ENCODE results near the gene RTEL1.
"Not testable (repeated sequence)": the region's sequence is repeated elsewhere in the genome, so short reads cannot be mapped to it uniquely, and the experiment has no call there.

RTEL1 gene, protein sequence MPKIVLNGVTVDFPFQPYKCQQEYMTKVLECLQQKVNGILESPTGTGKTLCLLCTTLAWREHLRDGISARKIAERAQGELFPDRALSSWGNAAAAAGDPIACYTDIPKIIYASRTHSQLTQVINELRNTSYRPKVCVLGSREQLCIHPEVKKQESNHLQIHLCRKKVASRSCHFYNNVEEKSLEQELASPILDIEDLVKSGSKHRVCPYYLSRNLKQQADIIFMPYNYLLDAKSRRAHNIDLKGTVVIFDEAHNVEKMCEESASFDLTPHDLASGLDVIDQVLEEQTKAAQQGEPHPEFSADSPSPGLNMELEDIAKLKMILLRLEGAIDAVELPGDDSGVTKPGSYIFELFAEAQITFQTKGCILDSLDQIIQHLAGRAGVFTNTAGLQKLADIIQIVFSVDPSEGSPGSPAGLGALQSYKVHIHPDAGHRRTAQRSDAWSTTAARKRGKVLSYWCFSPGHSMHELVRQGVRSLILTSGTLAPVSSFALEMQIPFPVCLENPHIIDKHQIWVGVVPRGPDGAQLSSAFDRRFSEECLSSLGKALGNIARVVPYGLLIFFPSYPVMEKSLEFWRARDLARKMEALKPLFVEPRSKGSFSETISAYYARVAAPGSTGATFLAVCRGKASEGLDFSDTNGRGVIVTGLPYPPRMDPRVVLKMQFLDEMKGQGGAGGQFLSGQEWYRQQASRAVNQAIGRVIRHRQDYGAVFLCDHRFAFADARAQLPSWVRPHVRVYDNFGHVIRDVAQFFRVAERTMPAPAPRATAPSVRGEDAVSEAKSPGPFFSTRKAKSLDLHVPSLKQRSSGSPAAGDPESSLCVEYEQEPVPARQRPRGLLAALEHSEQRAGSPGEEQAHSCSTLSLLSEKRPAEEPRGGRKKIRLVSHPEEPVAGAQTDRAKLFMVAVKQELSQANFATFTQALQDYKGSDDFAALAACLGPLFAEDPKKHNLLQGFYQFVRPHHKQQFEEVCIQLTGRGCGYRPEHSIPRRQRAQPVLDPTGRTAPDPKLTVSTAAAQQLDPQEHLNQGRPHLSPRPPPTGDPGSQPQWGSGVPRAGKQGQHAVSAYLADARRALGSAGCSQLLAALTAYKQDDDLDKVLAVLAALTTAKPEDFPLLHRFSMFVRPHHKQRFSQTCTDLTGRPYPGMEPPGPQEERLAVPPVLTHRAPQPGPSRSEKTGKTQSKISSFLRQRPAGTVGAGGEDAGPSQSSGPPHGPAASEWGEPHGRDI (N-terminal part only)

DNA sequence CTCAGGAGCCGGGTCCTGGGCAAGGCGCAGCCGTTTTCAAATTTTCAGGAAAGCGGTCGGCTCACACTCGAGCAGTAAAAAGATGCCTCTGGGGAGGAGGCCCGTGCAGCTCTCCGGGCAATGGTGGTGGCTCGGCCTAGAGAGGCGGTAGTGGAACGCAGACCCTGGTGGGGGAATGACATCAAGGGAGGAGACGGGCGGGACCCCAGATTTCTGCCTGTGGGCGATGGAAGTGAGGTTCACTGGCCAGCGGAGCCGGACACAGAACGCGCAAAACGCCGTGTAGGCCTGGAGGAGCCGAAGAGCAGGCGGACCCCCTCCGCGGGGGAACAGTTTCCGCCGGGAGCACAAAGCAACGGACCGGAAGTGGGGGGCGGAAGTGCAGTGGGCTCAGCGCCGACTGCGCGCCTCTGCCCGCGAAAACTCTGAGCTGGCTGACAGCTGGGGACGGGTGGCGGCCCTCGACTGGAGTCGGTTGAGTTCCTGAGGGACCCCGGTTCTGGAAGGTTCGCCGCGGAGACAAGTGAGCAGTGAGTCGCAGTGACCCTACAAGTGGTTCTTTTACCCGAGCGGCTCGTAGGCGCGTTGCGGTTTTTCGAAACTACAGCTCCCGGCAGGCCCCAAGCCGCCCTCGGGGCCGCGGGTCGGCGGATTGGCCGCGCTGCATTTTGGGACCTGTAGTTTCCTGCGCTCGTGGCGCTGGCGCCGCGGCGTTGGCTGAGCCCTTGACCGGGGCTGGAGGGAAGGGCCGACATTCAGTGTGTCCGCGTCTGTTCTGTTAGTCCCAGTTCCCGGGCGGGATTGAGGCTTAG, at the start of gene RTEL1:
Gene RTEL1 (plus strand): TSS at position 376 of the 812 bp plus-strand sequence. CDS start 1,091 bp downstream, outside the sequence.
- peak; percentile 97 for DNase-seq (ENCODE audit: low read depth, low spot score)

DNA sequence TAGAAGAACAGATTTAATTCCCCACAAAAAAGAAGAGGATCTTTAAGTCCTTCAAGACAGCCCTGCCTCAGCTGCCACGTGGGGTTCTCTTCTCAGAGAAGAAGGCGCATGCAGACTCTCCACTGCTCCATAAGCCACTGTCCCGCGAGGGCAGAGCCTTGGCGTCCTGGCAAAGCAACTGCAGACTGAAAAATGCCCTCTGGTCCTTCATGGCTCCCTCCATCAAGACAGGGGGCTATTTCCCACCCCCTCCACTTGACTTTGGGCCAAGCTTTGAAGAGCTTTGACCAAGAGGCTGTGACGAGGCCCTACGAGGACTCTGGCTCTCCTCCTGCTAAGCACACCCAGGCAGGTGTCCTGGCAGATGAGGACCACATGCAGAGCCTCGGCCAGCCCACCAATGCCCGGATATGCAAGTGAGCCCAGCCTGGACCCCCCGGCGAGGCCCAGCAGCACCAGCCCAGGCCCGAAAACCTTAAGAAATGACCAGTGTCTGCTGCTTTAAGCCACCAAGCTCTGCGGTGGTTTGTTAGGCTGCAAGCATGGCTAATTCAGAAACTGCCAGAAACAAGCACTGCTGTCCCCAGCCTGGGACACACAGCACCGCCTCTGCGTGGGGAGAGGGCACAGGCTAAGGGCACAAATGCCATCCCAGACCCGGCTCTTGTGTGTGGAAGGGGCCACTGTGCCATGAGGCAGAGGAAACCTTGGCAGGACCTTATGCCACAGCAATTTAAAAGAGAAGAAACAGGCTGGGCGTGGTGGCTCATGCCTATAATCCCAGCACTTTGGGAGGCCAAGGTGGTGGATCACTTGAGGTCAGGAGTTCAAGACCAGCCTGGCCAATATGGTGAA, 47.3 kb upstream of the RTEL1 start:
- DNase-seq (ENCODE audit: low read depth, low spot score): no peak

DNA sequence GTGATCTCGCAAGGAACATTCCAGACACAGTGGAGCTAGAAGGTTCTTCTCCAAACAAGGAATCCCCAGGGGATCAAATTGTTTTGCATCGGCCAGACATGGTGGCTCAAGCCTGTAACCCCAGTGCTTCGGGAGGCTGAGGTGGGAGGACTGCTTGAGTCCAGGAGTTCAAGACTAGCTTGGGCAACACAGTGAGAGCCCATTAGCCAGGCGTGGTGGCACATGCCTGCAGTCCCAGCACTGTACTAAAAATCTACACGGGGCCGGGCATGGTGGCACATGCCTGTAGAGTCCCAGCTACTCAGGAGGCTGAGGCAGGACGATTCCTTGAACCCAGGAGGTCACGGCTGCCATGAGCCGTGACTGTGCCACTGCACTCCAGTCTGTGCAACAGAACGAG, 46.5 kb upstream of the RTEL1 start:
- DNase-seq (ENCODE audit: low read depth, low spot score): no peak

DNA sequence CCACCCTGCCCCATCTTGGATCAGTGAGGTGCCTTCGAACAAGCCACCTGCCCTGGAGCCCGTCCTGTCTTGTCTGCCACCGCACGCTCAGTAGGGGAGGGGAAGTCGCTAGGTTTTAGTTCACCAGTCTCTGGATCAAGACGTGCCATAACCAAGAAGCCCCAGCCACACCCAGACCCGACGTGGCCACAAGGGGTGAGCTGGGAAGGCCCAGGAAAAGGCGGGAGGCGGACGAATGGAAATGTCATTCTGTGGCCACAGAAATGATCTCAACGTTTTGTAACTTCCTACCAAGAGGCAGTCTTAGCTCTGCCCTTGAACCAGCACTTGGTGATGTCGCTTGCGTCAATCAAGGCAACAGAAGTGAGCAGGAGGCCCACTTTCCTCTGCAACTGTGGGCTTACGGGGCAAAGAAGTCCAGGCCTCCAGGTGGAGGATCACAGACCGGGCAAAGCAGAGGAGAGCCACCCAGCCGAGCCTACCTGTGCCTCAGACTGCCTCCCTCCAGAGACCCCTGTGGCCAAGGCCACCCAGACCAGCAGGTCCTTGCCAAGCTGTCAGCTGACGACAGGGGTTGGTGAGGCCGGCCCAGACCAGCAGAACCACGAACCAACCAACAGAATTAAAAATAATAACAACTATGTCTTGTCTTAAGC, 45.7 kb upstream of the RTEL1 start:
- DNase-seq (ENCODE audit: low read depth, low spot score): peak; percentile 29

DNA sequence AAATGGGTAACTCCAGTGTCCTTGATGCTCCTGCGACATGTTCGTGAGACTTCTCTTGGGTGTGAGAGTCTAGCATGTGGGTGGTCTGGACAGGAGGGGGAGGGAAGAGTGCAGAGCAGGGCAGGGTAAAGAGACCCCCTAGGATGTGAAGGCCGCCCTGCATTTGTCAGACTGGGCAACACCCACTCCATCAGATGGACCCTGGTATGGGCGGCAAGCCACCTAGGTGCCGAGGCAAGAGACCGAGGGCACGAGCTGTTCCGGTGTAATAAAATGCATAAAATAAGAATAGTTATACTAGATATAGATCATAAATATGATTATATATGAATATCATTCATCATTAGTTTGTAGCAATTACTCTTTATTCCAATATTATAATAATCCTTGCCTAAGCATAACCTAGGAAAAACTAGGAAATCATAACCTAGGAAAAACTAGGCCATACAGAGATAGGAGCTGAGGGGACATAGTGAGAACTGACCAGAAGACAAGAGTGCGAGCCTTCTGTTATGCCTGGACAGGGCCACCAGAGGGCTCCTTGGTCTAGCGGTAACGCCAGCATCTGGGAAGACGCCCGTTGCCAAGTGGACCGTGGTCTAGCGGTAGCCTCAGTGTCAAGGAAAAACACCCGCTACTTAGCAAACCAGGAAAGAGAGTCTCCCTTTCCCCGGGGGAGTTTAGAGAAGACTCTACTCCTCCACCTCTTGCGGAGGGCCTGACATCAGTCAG, 44.1 kb upstream of the RTEL1 start:
- DNase-seq (ENCODE audit: low read depth, low spot score): not testable (repeated sequence)

DNA sequence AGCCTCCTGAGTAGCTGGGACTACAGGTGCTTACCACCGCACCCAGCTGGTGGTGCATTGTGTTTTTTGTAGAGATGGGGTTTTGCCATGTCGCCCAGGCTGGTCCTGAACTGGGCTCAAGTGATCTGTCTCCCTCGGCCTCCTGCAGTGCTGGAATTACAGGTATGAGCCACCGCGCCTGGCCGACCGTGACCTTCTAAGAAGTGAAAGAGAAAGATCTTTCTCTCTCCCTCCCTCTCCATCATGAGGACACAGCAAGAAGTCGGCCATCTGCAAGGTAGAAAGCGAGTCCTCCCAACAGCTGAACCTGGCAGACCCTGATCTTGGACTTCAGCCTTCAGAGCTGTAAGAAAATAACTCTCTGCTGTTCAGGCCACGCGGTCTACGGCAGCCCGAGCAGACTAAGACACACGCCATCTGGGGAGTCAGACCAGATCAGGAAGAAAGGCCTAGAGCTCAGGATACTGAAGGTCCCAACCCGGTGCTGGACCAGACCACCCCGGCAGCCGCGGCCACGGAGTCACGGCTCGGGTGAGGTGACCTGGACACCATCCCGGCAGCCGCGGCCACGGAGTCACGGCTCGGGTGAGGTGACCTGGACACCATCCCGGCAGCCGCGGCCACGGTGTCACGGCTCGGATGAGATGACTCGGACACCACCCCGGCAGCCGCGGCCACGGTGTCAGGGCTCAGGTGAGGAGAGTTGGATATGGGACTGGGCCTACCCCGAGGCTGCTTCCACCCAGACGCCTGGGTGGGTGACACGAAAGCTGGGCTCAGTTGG, 40.8 kb upstream of the RTEL1 start:
- no peak for DNase-seq (ENCODE audit: low read depth, low spot score)

DNA sequence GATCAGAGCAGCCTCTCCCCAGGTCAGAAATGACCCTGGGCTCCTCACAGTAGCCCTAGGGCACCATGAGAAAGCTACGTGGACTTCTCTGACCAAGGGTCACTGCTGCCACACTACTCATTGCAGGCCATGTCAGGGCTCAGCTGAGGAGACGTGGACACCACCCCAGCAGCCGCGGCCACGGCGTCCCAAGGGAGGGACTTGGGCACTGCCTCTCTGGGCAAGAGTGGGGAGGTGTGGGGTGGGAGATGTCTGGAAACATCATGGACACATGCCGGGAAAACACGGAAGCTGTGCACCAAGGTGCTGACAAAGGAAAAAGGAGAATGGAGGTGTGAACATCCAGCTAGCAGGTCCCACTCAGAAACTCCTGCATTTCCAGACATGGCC, 40.2 kb upstream of the RTEL1 start:
- no peak for DNase-seq (ENCODE audit: low read depth, low spot score)

DNA sequence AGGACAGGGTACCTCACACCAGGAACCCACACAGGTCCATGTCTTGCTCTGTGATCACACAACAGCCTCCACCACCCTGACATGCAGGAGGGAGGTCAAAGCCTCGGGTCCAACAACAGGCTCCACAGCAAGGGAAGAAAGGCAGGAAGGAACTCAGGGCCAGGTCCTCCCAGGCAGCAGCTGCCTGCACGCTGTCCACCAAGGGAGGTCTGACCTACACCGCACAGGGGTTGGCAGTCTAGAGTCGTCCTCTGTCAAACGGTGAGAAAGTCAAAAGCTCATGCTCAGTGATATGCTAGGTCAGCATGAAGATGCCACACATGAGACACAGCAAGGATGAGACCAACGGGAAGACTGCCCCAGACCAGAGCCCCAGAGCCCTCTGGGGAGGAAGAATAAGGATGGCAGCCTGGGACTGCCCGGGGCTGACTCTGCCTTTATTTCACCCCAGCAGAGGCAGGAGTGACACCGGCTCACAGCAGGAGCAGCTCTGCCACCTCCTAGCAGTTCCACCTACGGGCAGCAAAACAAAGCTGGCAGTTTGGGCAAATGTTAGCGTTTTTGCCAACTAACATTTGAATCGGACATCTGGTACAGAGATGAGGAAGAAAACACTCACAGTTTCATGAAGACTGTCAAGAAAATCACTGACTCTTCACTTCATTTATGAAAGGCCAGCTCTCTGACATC, 39.7 kb upstream of the RTEL1 start:
- DNase-seq (ENCODE audit: low read depth, low spot score): no peak

DNA sequence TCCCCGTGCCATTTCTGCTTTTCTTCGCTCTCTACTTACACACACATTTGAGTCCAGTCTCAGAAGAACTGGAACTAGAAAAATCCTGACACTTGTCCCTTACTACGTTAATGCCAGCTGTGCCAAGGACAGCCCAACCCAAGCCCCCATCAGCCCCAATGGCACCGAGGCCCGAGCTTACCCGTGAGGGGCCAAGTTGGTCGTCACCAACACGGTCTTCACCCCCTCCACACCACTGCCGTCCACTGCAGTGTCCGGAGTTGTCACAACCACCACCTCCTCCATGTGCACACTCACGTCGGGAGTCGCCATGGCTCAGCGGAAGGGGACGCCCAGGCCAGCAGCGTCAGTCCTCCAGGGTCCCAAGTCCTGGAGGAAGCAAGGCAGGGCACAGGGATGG, 39.0 kb upstream of the RTEL1 start:
- no peak for DNase-seq (ENCODE audit: low read depth, low spot score)

DNA sequence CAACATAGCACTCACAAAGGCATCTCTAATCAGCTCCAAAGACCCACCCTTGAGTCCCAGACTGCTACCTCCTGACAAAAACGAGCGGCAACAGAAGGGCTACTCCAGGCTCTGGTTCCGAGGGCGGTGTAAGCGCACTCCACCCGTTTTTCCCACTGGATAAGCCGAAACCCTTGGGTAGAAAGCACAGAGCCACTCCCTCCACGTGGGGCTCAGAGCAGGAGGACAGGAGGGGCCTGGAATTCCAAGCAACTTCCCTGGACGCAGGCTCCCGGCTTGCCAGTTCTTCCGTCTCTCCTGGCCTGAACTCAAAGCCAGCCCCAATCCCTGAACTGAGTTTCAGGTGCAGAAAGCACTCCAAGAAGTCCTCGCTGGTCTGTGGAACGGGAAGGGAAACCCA, 38.6 kb upstream of the RTEL1 start:
- DNase-seq (ENCODE audit: low read depth, low spot score): no peak

DNA sequence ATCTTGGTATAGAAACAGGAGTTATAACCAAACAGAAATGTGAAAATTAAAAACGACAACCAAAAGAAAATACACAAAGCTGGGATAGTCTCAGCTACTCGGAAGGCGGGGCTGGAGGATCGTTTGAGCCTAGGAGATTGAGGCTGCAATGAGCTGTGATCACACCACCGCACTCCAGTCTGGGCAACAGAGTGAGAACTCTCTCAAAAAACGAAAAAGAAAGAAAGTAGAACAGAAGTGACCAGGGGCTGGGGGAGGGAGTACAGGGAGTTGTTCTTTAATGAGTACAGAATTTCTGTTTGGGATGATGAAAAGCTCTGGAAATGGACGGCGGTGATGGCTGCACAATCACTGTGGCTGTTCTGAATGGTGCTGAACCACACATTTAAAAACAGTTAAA, 37.1 kb upstream of the RTEL1 start:
- DNase-seq (ENCODE audit: low read depth, low spot score): no peak

DNA sequence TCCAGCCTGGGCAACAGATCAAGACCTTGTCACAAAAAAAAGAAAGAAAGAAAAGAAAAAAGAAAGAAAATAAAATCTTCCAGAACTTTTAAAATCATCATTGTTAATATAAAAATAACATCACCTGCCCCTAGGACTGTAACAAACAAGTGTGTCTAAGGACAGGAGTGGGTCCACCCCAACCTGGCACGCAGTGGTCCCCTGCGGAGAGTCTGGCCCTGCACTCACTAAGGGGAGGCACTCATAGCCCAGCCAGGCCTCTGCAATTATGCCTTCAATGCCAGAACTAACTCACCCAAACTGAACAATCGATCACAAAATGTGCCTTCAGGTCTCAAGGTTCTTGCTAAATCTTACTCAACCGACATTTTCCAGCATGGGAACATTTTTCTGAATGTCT, 36.0 kb upstream of the RTEL1 start:
- DNase-seq (ENCODE audit: low read depth, low spot score): no peak

DNA sequence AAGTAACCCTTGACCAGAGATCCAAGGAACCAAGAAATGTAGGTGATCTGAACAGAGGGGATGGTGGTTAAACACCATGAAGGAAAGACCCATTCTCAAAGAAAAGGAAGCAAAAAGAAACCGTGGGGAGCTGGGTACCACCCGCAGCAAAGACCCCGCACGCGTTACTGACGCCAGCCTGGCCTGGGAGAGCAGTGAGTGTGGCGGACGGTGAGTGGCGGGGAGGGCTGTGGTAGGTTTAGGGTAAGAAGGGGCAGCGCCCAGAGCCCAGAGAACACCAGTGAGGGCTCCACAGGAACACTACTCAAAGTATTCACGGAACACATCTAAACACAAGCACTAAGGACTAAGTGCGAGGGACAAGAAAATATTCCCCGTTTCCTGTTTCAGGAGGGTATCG, 35.4 kb upstream of the RTEL1 start:
- DNase-seq (ENCODE audit: low read depth, low spot score): no peak

DNA sequence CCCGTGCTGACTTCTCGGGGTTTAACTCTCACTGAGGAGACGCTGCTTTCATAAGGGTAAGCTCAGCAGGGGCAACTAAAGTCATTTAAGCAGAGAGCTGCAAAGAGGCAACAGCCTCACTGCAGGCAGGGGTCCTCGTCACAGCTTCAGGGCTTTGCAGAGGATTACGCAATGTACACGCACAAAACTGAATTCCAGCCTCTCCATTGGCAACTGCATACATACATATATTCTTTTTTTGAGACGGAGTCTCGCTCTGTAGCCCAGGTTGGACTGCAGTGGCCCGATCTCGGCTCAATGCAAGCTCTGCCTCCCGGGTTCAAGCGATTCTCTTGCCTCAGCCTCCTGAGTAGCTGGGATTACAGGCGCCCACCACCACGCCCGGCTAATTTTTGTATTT, 33.6 kb upstream of the RTEL1 start:
- no peak for DNase-seq (ENCODE audit: low read depth, low spot score)

DNA sequence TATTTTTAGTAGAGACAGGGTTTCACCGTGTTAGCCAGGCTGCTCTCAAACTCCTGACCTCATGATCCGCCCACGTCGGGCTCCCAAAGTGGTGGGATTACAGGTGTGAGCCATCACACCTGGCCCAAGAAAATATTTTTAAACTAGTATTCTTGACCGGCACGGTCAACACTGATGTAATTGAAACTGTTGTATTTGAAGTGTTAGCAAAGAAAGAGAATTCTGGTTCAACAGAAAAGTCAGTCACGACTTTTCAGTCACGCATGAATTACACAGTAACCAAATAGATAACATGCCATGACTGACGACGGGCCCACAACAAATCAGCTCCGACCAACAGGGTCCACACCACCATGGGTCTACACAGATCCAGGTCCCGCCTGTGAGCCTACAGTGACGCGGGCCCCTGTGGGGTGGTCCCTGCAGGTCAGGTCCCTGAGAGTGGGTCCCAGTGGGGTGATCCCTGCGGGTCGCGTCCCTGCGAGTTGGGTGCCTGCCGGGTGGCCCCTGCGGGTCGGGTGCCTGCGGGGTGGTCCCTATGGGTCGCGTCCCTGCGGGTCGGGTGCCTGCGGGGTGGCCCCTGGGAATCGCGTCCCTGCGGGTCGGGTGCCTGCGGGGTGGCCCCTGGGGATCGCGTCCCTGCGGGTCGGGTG, 32.2 kb upstream of the RTEL1 start:
- DNase-seq (ENCODE audit: low read depth, low spot score): peak; percentile 46

DNA sequence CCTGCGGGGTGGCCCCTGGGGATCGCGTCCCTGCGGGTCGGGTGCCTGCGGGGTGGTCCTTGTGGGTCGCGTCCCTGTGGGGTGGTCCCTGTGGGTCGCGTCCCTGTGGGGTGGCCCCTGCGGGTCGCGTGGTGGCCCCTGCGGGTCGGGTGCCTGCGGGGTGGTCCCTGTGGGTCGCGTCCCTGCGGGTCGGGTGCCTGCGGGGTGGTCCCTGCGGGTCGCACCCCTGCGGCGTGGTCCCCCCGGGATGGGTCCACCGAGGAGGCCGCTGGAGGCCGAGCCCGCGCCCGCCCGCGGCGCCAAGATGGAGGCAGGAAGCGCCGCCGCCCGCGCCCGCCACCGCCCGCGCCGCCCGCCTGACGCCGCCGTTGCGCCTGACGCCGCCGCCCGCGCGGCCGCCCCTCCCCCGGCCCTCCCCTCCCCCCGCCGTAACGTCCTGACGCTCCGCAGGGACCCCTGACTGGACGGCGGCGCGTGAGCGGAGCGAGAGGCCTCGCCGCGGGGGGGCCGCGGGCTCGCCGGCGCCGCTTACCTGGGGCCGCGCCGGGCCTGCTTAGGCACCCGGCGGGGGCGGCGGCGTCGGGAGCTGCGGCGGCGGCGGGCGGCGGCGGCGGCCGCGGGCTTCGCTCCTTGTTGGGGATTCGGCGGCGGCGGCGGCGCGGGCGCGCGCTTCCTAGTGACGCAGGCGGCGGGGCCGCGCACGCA, 31.5 kb upstream of the RTEL1 start, which contains the start of gene GMEB2:
Gene GMEB2 (minus strand): TSS at position 678 of the 705 bp plus-strand sequence. CDS start 7,704 bp downstream, outside the sequence.
- DNase-seq (ENCODE audit: low read depth, low spot score): no peak

Data from astrocyte of the hippocampus (primary cell).